HG03460 (cell line): ENCODE results near the gene FES.

ENCODE experiments used
- ATAC-seq: cut with Tn5 transposase; IDR thresholded peaks from one replicate; pipeline ENCODE4 v1.9.1; 2021; ENCODE audit not compliant: unreplicated experiment

FES gene

GRCh38 chr15:90875549-90875981 lies 8.7 kb upstream of the FES start:
- no peak for ATAC-seq

GRCh38 chr15:90876046-90876445 lies 8.3 kb upstream of the FES start:
- ATAC-seq, result no peak

GRCh38 chr15:90876512-90877170 lies 7.7 kb upstream of the FES start:
- ATAC-seq, result no peak

- ATAC-seq, result no peak
Measured at GRCh38 chr15:90877315-90877714, 7.0 kb upstream of the FES start.

- no peak for ATAC-seq
Measured at GRCh38 chr15:90877996-90878395, 6.3 kb upstream of the FES start.

GRCh38 chr15:90878660-90879059 lies 5.6 kb upstream of the FES start:
- ATAC-seq, result no peak

- no peak for ATAC-seq
Measured at GRCh38 chr15:90879730-90880366, 4.5 kb upstream of the FES start.

- ATAC-seq, result no peak
Measured at GRCh38 chr15:90880381-90881145, 3.7 kb upstream of the FES start.

- no peak for ATAC-seq
Measured at GRCh38 chr15:90881181-90881977, 2.9 kb upstream of the FES start.

- no peak for ATAC-seq
Measured at GRCh38 chr15:90881978-90882721, 2.2 kb upstream of the FES start.

- no peak for ATAC-seq
Measured at GRCh38 chr15:90882781-90883525, 1.4 kb upstream of the FES start.

- no peak for ATAC-seq
Measured at GRCh38 chr15:90883526-90883975, 753 bp upstream of the FES start.

GRCh38 chr15:90884719-90885431 lies 571 bp downstream of the FES start:
- peak; percentile 1 for ATAC-seq

GRCh38 chr15:90885432-90886290 lies 1.4 kb downstream of the FES start:
- peak; percentile 54 for ATAC-seq

GRCh38 chr15:90886291-90886614 lies 1.9 kb downstream of the FES start:
- ATAC-seq, result no peak

- no peak for ATAC-seq
Measured at GRCh38 chr15:90887037-90887481, 2.8 kb downstream of the FES start.

- no peak for ATAC-seq
Measured at GRCh38 chr15:90889313-90889730, 5.0 kb downstream of the FES start.

- ATAC-seq, result no peak
Measured at GRCh38 chr15:90889736-90890456, 5.6 kb downstream of the FES start.
